ENCODE results near the gene LGALS3. TPM values are rescaled to one million over a fixed set of nuclear protein-coding genes. Genes with fewer than 3 reads are reported as not detected.
A peak's percentile ranks its signal among the peaks of the same experiment; 100 is the strongest.

Gene LGALS3
- total RNA-seq, 1 donor from 2014 or later = 528 TPM

- H3K27me3 ChIP-seq (ENCODE audit: low read depth) = no peaks in the 10 kb centered on the region
- H3K36me3 ChIP-seq = no peaks in the 10 kb centered on the region
- DNase-seq (no peak), ATAC-seq (no peak)
- intact Hi-C loops (cut with DNase I) = loop anchor here (10.0 kb wide), 1 partner anchor 62 kb away; no protein-coding TSS in a partner anchor
- H3K4me3 ChIP-seq = no peak overlapping the region
- no peak overlapping the region for H3K27ac ChIP-seq
- peaks cover 14% of the 10 kb centered on the region for H3K4me1 ChIP-seq
- no peaks in the 10 kb centered on the region for H3K9me3 ChIP-seq
- TF ChIP-seq CTCF (IDR thresholded peaks at IDR 0.05) = no peak
These were observed 36.7 kb upstream of the LGALS3 start for GRCh38 chr14:55092341-55092740.

GRCh38 chr14:55094292-55095157, 34.5 kb upstream of the LGALS3 start:
- no peak overlapping the region for H3K27ac ChIP-seq
- H3K4me3 ChIP-seq = no peak overlapping the region
- no peaks in the 10 kb centered on the region for H3K9me3 ChIP-seq
- no peaks in the 10 kb centered on the region for H3K27me3 ChIP-seq (ENCODE audit: low read depth)
- no peak for TF ChIP-seq CTCF (IDR thresholded peaks at IDR 0.05)
- ATAC-seq (no peak), DNase-seq (no peak)
- intact Hi-C loops (cut with DNase I) = loop anchor here (10.0 kb wide), 1 partner anchor 60 kb away; no protein-coding TSS in a partner anchor
- peaks cover 32% of the 10 kb centered on the region for H3K4me1 ChIP-seq
- no peaks in the 10 kb centered on the region for H3K36me3 ChIP-seq

- DNase-seq (peak; percentile 64), ATAC-seq (peak; percentile 11 to 45)
- no peak for TF ChIP-seq CTCF (IDR thresholded peaks at IDR 0.05)
- no peak overlapping the region for H3K4me3 ChIP-seq
- peak overlapping the region; percentile 72 for H3K27ac ChIP-seq
- no peaks in the 10 kb centered on the region for H3K27me3 ChIP-seq (ENCODE audit: low read depth)
- H3K4me1 ChIP-seq = peaks cover 61% of the 10 kb centered on the region
- H3K36me3 ChIP-seq = no peaks in the 10 kb centered on the region
- intact Hi-C loops (cut with DNase I) = loop anchor here (10.0 kb wide), 1 partner anchor 57 kb away; no protein-coding TSS in a partner anchor
- no peaks in the 10 kb centered on the region for H3K9me3 ChIP-seq
These were observed 31.0 kb upstream of the LGALS3 start for GRCh38 chr14:55097881-55098560.

GRCh38 chr14:55098561-55098898, 30.5 kb upstream of the LGALS3 start:
- Histone ChIP-seq H3K27ac (peak overlapping the region; percentile 72), H3K36me3 (no peaks in the 10 kb centered on the region), H3K27me3 (ENCODE audit: low read depth) (no peaks in the 10 kb centered on the region), H3K4me1 (peaks cover 66% of the 10 kb centered on the region), H3K4me3 (no peak overlapping the region), H3K9me3 (no peaks in the 10 kb centered on the region)
- DNase-seq (no peak), ATAC-seq (no peak)
- intact Hi-C loops (cut with DNase I) = loop anchor here (10.0 kb wide), 1 partner anchor 56 kb away; no protein-coding TSS in a partner anchor
- TF ChIP-seq CTCF (IDR thresholded peaks at IDR 0.05) = no peak

- Histone ChIP-seq H3K9me3 (peaks cover 5% of the 10 kb centered on the region), H3K27ac (peak overlapping the region; percentile 72), H3K4me3 (no peak overlapping the region), H3K36me3 (no peaks in the 10 kb centered on the region), H3K4me1 (peaks cover 78% of the 10 kb centered on the region), H3K27me3 (ENCODE audit: low read depth) (no peaks in the 10 kb centered on the region)
- DNase-seq (no peak), ATAC-seq (no peak)
- intact Hi-C loops (cut with DNase I) = loop anchor here (10.0 kb wide), 1 partner anchor 55 kb away; no protein-coding TSS in a partner anchor
- TF ChIP-seq CTCF (IDR thresholded peaks at IDR 0.05) = no peak
These were observed 29.3 kb upstream of the LGALS3 start for GRCh38 chr14:55099756-55100155.

All from lower lobe of right lung (tissue), 2 donors.